WTC11 (cell line): ENCODE results near the gene CWH43. TPM values are rescaled to one million over a fixed set of nuclear protein-coding genes. Genes with fewer than 3 reads are reported as not detected.

Source experiments
- ATAC-seq: fragments of 200-7000 bp; cut with Tn5 transposase; 2 replicates; pipeline ENCODE4 v1.10.0; 2021; ENCODE audit warnings: mild to moderate bottlenecking, moderate library complexity
- CTCF ChIA-PET: fragments of 300-600 bp; sonication (Branson Sonifier 250); formaldehyde crosslinking; loops from one replicate; lab custom pipeline; 2021; ENCODE audit warnings: antibody characterized with exemption; lab: Charles Lee
- POLR2A ChIA-PET: fragments of 350-600 bp; sonication (Branson Sonifier 250); formaldehyde crosslinking; loops from one replicate; lab custom pipeline; 2021; ENCODE audit warnings: antibody characterized with exemption; lab: Charles Lee
- DNase-seq: peaks from one replicate; pipeline ENCODE4 v3.0.0; 2021; ENCODE audit warnings: low spot score
- H3K27ac Mint-ChIP-seq: 2 replicates; pipeline ENCODE4 v1.8.0; 2021; ENCODE audit warnings: mixed read lengths
- H3K27me3 Mint-ChIP-seq: 2 replicates; pipeline ENCODE4 v1.8.0; 2021; ENCODE audit warnings: low read depth, mild to moderate bottlenecking, moderate library complexity, mixed read lengths
- H3K36me3 Mint-ChIP-seq: 2 replicates; pipeline ENCODE4 v1.8.0; 2021; ENCODE audit warnings: mixed read lengths
- H3K4me1 Mint-ChIP-seq: 2 replicates; pipeline ENCODE4 v1.8.0; 2022; ENCODE audit warnings: mixed read lengths
- H3K4me3 Mint-ChIP-seq: 2 replicates; pipeline ENCODE4 v1.8.0; 2021; ENCODE audit warnings: mild to moderate bottlenecking, moderate library complexity, mixed read lengths
- H3K9me3 Mint-ChIP-seq: 2 replicates; pipeline ENCODE4 v1.8.0; 2021; ENCODE audit warnings: mixed read lengths
- ATF3 ChIP-seq: sonication (generic); formaldehyde crosslinking; conservative IDR thresholded peaks from 2 replicates; pipeline ENCODE4 v1.8.1; 2022; ENCODE audit warnings: mild to moderate bottlenecking, missing genetic modification reagents
- CDX4 ChIP-seq: fragments of 250-450 bp; sonication (Bioruptor Pico); IDR thresholded peaks from 2 replicates; pipeline ENCODE4 v1.9.0; 2021; ENCODE audit warnings: moderate library complexity, mild to moderate bottlenecking, inconsistent platforms, borderline replicate concordance
- CREM ChIP-seq: sonication (generic); formaldehyde crosslinking; IDR thresholded peaks from 2 replicates; pipeline ENCODE4 v1.8.1; 2022; ENCODE audit warnings: mild to moderate bottlenecking, missing genetic modification reagents, moderate library complexity
- E2F5 ChIP-seq: sonication (generic); formaldehyde crosslinking; IDR thresholded peaks from 2 replicates; pipeline ENCODE4 v1.8.1; 2022; ENCODE audit warnings: mild to moderate bottlenecking, moderate library complexity, missing genetic modification reagents
- ELF4 ChIP-seq: sonication (generic); formaldehyde crosslinking; IDR thresholded peaks from 2 replicates; pipeline ENCODE4 v1.8.1; 2022; ENCODE audit warnings: low read depth, mild to moderate bottlenecking, moderate library complexity, missing genetic modification reagents
- ERG ChIP-seq: fragments of 250-450 bp; sonication (Bioruptor Pico); IDR thresholded peaks from 2 replicates; pipeline ENCODE4 v1.8.0; 2021; ENCODE audit warnings: mild to moderate bottlenecking
- FOXK1 ChIP-seq: sonication (generic); formaldehyde crosslinking; IDR thresholded peaks from 2 replicates; pipeline ENCODE4 v1.8.0; 2022; ENCODE audit warnings: mild to moderate bottlenecking, moderate library complexity, missing genetic modification reagents
- FOXP1 ChIP-seq: sonication (generic); formaldehyde crosslinking; IDR thresholded peaks from 2 replicates; pipeline ENCODE4 v1.8.0; 2022; ENCODE audit warnings: missing genetic modification reagents, mild to moderate bottlenecking, moderate library complexity, borderline replicate concordance
- JAZF1 ChIP-seq: fragments of 250-450 bp; sonication (Bioruptor Pico); IDR thresholded peaks from 2 replicates; pipeline ENCODE4 v1.9.0; 2021; ENCODE audit warnings: moderate library complexity, mild to moderate bottlenecking, inconsistent platforms
- KAT7 ChIP-seq: sonication (generic); formaldehyde crosslinking; IDR thresholded peaks from 2 replicates; pipeline ENCODE4 v1.8.1; 2023; ENCODE audit warnings: missing genetic modification reagents, mild to moderate bottlenecking, borderline replicate concordance
- MAX ChIP-seq: sonication (generic); formaldehyde crosslinking; IDR thresholded peaks from 2 replicates; pipeline ENCODE4 v1.8.0; 2022; ENCODE audit warnings: mild to moderate bottlenecking, missing genetic modification reagents
- PRRX2 ChIP-seq: fragments of 250-450 bp; sonication (Bioruptor Pico); IDR thresholded peaks from 2 replicates; pipeline ENCODE4 v1.8.0; 2021; ENCODE audit warnings: mild to moderate bottlenecking
- SMAD3 ChIP-seq: sonication (generic); formaldehyde crosslinking; IDR thresholded peaks from 2 replicates; pipeline ENCODE4 v1.8.0; 2022; ENCODE audit warnings: missing genetic modification reagents, mild to moderate bottlenecking, borderline replicate concordance
- SOX15 ChIP-seq: fragments of 250-450 bp; sonication (Bioruptor Pico); IDR thresholded peaks from 2 replicates; pipeline ENCODE4 v1.9.0; 2021; ENCODE audit warnings: mild to moderate bottlenecking
- SP1 ChIP-seq: sonication (generic); formaldehyde crosslinking; conservative IDR thresholded peaks from 2 replicates; pipeline ENCODE4 v1.8.1; 2022; ENCODE audit warnings: missing genetic modification reagents
- TCF7 ChIP-seq: sonication (generic); formaldehyde crosslinking; IDR thresholded peaks from 2 replicates; pipeline ENCODE4 v1.8.0; 2022; ENCODE audit warnings: mild to moderate bottlenecking, low read depth, missing genetic modification reagents, moderate library complexity
- TP53 ChIP-seq: sonication (generic); formaldehyde crosslinking; IDR thresholded peaks from 2 replicates; pipeline ENCODE4 v1.8.1; 2023; ENCODE audit warnings: mild to moderate bottlenecking, missing genetic modification reagents
- USF2 ChIP-seq: sonication (generic); formaldehyde crosslinking; IDR thresholded peaks from 2 replicates; pipeline ENCODE4 v1.8.1; 2023; ENCODE audit warnings: mild to moderate bottlenecking, missing genetic modification reagents, moderate library complexity
- ZBTB21 ChIP-seq: sonication (generic); formaldehyde crosslinking; IDR thresholded peaks from 2 replicates; pipeline ENCODE4 v1.8.1; 2023; ENCODE audit warnings: mild to moderate bottlenecking, missing genetic modification reagents, borderline replicate concordance
- ZNF121 ChIP-seq: sonication (generic); formaldehyde crosslinking; IDR thresholded peaks from 2 replicates; pipeline ENCODE4 v1.8.0; 2023; ENCODE audit warnings: missing genetic modification reagents
- ZNF138 ChIP-seq: sonication (generic); formaldehyde crosslinking; conservative IDR thresholded peaks from 2 replicates; pipeline ENCODE4 v1.8.1; 2022; ENCODE audit warnings: mild to moderate bottlenecking, moderate library complexity, missing genetic modification reagents
- ZNF232 ChIP-seq: sonication (generic); formaldehyde crosslinking; IDR thresholded peaks from 2 replicates; pipeline ENCODE4 v1.8.0; 2022; ENCODE audit warnings: mild to moderate bottlenecking, missing genetic modification reagents
- ZNF263 ChIP-seq: sonication (generic); formaldehyde crosslinking; IDR thresholded peaks from 2 replicates; pipeline ENCODE4 v1.8.1; 2022; ENCODE audit warnings: low read depth, mild to moderate bottlenecking, moderate library complexity, missing genetic modification reagents
- ZNF317 ChIP-seq: sonication (generic); formaldehyde crosslinking; IDR thresholded peaks from 2 replicates; pipeline ENCODE4 v1.8.1; 2023; ENCODE audit warnings: low read depth, mild to moderate bottlenecking, moderate library complexity, missing genetic modification reagents, borderline replicate concordance
- ZNF396 ChIP-seq: fragments of 250-450 bp; sonication (Bioruptor Pico); IDR thresholded peaks from 2 replicates; pipeline ENCODE4 v1.8.0; 2021; ENCODE audit warnings: mild to moderate bottlenecking, moderate library complexity, borderline replicate concordance
- ZNF423 ChIP-seq: fragments of 250-450 bp; sonication (Bioruptor Pico); IDR thresholded peaks from 2 replicates; pipeline ENCODE4 v2.1.2; 2022; ENCODE audit warnings: mild to moderate bottlenecking, moderate library complexity
- ZNF512 ChIP-seq: sonication (generic); formaldehyde crosslinking; IDR thresholded peaks from 2 replicates; pipeline ENCODE4 v1.8.1; 2022; ENCODE audit warnings: missing genetic modification reagents, borderline replicate concordance
- total RNA-seq: library from RNA; stranded (reverse); gene quantifications from 3 replicates; pipeline ENCODE4 v1.2.3, GENCODE V29; 2021

Gene CWH43
- total RNA-seq, 1 experiment from 2014 or later = not detected

- TF ChIP-seq CDX4 (CRISPR knock-in tag) (no peak), ZNF263 (CRISPR knock-in tag) (no peak), PRRX2 (no peak), ATF3 (CRISPR knock-in tag) (no peak), JAZF1 (CRISPR knock-in tag) (no peak), ZNF512 (CRISPR knock-in tag) (no peak)
Measured at GRCh38 chr4:48986654-48987164, 634 bp downstream of the CWH43 start (continued).

- CTCF ChIA-PET = no interaction called here
- peaks cover 69% of the 10 kb centered on the region for H3K27me3 Mint-ChIP-seq
Measured at GRCh38 chr4:48989461-48990203, 3.6 kb downstream of the CWH43 start.

GRCh38 chr4:48991357-48991756, 5.3 kb downstream of the CWH43 start:
- ChIA-PET CTCF (no interaction called here), POLR2A (no interaction called here)
- DNase-seq = no peak
- H3K4me3 Mint-ChIP-seq = no peak overlapping the region
- H3K4me1 Mint-ChIP-seq = no peaks in the 10 kb centered on the region
- no peak overlapping the region for H3K27ac Mint-ChIP-seq
- peaks cover 53% of the 10 kb centered on the region for H3K9me3 Mint-ChIP-seq
- peaks cover 7% of the 10 kb centered on the region for H3K36me3 Mint-ChIP-seq
- H3K27me3 Mint-ChIP-seq = peaks cover 62% of the 10 kb centered on the region
- ATAC-seq = no peak
- no peak for TF ChIP-seq ZNF263 (CRISPR knock-in tag)
- TF ChIP-seq SOX15 (CRISPR knock-in tag) = no peak
- TF ChIP-seq ZNF232 (CRISPR knock-in tag) = no peak
- TF ChIP-seq KAT7 (CRISPR knock-in tag) = no peak
- no peak for TF ChIP-seq ZBTB21
- TF ChIP-seq SP1 (CRISPR knock-in tag) = no peak
- TF ChIP-seq USF2 (CRISPR knock-in tag) = no peak
- TF ChIP-seq TCF7 = no peak
- no peak for TF ChIP-seq ZNF396
- TF ChIP-seq PRRX2 = no peak
- no peak for TF ChIP-seq SMAD3 (CRISPR knock-in tag)
- no peak for TF ChIP-seq ELF4
- no peak for TF ChIP-seq ZNF138 (CRISPR knock-in tag)
- no peak for TF ChIP-seq MAX
- TF ChIP-seq ZNF423 (CRISPR knock-in tag) = no peak

More at GRCh38 chr4:48989461-48990203, 3.6 kb downstream of the CWH43 start:
- POLR2A ChIA-PET = no interaction called here
- TF ChIP-seq E2F5 (no peak), CREM (CRISPR knock-in tag) (no peak), FOXP1 (CRISPR knock-in tag) (no peak), TP53 (no peak), ZNF317 (CRISPR knock-in tag) (no peak), FOXK1 (no peak), ZNF423 (CRISPR knock-in tag) (no peak), ZNF121 (CRISPR knock-in tag) (no peak), ERG (no peak)
- H3K9me3 Mint-ChIP-seq = peaks cover 36% of the 10 kb centered on the region
- no peak overlapping the region for H3K27ac Mint-ChIP-seq
- H3K4me1 Mint-ChIP-seq = 0 out of 2 replicates have a peak, but pooled peaks cover 2% of the 10 kb centered on the region
- no peak overlapping the region for H3K4me3 Mint-ChIP-seq
- no peak for ATAC-seq
- DNase-seq = no peak
- H3K36me3 Mint-ChIP-seq = no peaks in the 10 kb centered on the region
